AG09309 (cell line): Measurements from ENCODE around the gene ADGRV1.

ENCODE experiments used
- DNase-seq: peaks from one replicate; pipeline ENCODE4 v3.0.0-alpha.2; 2010; ENCODE audit warnings: low read depth
- H3K4me3 ChIP-seq: 2 replicates; pipeline ENCODE4 v1.5.1; 2011; ENCODE audit warnings: mild to moderate bottlenecking, low read depth, low read length, moderate library complexity; ENCODE audit not compliant: control insufficient read depth
- CTCF ChIP-seq: IDR thresholded peaks from 2 replicates; pipeline ENCODE4 v1.5.1; 2011; ENCODE audit warnings: mild to moderate bottlenecking, low read depth, low read length, inconsistent platforms; ENCODE audit not compliant: insufficient read depth, control insufficient read depth; ENCODE audit errors: missing control alignments

Gene ADGRV1

DNA sequence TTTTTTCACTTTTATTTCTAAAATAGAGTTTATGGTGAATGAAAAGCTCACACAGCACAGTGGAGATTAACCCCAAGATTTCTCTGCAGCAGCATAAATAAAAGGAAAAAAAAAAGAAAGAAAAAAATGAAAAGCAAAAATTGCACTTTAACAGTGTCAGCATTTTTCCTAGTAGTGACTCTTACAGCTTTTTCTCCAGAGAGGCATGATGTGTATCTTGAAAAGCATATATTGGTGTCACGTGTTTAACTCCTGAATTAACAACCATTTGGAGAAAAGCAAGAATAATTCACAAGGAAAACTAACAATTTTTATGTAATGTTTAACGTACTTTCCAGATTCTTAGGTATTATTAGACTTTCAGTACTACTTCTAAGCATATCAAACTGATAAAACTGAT is 67.9 kb downstream of the ADGRV1 start:
- no peak overlapping the region for H3K4me3 ChIP-seq
- no peak for TF ChIP-seq CTCF
- no peak for DNase-seq

- no peak for DNase-seq
- no peak for TF ChIP-seq CTCF
Measured at GRCh38 chr5:90628492-90628891, 69.9 kb downstream of the ADGRV1 start.

DNA sequence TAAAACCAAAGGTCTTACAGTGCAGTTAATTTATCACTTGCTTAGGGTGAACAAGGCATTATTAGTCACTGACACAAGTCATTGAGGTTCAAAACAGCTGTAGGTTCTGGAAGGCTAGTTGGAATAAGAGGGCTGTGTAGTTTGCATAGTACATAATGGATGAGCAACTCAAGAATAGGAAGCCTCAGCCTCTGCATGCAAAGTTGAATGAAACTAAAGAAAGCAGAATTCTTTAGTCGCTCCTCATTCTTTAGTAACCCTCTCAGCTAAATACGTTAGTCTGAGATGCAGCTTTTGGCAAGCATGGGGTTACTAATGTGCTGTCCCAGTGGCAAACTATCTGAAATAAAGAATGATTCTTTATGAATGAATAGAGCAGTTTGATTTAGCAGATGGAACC is 74.2 kb downstream of the ADGRV1 start:
- no peak for TF ChIP-seq CTCF
- no peak overlapping the region for H3K4me3 ChIP-seq
- DNase-seq = no peak

More at GRCh38 chr5:90628492-90628891, 69.9 kb downstream of the ADGRV1 start:
- no peak overlapping the region for H3K4me3 ChIP-seq

DNA sequence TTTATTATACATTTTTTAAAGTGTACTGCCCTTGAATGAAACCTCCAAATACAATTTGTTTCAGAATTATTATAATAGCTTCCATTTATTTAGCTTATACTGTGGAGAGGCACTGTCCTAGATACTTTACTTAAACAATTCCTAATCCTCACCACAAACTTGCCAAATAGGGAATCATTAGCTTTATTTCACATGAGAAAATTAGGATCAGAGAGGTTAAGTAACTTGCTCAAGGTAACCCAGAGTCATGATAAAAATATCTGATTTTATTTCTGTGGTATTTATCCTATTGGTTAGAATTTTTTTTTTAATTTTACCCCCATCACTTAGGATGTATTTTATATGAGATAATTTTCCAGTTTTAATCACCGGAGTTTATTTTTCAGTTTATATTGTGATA is 78.4 kb downstream of the ADGRV1 start:
- no peak for DNase-seq
- H3K4me3 ChIP-seq = no peak overlapping the region
- no peak for TF ChIP-seq CTCF

GRCh38 chr5:90637731-90638130 is 79.1 kb downstream of the ADGRV1 start:
- H3K4me3 ChIP-seq = no peak overlapping the region
- TF ChIP-seq CTCF = no peak
- DNase-seq = no peak

DNA sequence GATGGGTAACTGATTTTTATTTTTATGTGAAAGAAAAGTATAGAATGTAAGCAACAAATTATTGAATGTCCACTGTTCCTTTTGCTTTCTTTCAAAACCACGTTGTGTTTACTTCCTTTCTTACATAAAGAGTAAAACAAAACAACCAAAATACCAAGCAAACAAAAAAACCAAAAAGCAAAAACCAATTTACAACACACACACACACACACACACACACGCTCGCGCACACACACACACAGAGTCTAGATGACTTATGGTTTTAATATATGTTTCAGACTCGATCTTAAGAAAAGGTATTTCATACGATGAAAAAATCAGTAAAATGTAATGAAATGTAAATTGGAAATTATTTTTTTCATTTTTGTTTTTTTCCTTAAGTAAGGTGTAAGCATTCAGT is 80.3 kb downstream of the ADGRV1 start:
- DNase-seq = no peak
- H3K4me3 ChIP-seq = no peak overlapping the region
- no peak for TF ChIP-seq CTCF

DNA sequence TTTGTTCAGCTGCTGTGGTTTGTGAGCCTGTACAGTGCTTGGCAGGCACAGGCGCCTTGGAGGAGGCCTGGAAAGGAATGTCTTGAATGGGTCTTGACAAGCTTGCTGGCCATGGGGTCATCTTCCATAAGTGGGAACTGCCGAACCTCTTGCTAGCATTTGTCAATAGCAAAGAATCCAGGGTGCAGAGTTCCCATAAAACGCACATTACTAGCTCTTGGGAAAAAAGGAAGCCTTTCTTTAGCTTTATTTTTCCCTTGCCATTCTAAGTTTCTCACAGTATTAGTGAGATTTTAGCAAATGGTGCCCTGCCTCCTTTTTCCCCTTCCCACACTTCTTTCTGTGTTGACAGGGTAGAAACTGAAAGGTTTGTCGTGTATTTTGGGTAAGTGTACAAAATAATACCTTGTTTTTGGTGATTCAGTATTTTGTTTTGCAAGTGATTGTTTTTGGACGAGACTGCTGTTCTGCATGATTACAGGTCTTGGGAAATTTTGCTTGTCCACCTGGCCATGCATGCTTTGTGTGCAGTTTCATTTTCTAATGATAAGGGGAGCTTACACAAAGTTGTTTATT is 82.0 kb downstream of the ADGRV1 start:
- no peak for TF ChIP-seq CTCF
- H3K4me3 ChIP-seq = no peak overlapping the region
- no peak for DNase-seq
